H1 (cell line): ENCODE data around the gene ZFYVE19. TPM values are rescaled to one million over a fixed set of nuclear protein-coding genes. Genes with fewer than 3 reads are reported as not detected.
A peak's percentile ranks its signal among the peaks of the same experiment; 100 is the strongest.

Experiments used
- CTCF ChIA-PET: fragments of 300-600 bp; sonication (Branson Sonifier 250); formaldehyde crosslinking; loops from one replicate; lab custom pipeline; 2021; ENCODE audit not compliant: partially characterized antibody; lab: Charles Lee
- POLR2A ChIA-PET: fragments of 300-600 bp; sonication (Branson Sonifier 250); formaldehyde crosslinking; loops from one replicate; lab custom pipeline; 2021; ENCODE audit warnings: inconsistent platforms; ENCODE audit not compliant: partially characterized antibody; lab: Charles Lee
- DNase-seq, 2 experiments: peaks; one replicate each; pipeline versions ENCODE4 v3.0.0 to v3.0.0-alpha.2; 2010 to 2022; ENCODE audit warnings: low spot score in 2 of 2, low read depth in 1 of 2, mixed read lengths in 1 of 2
- FAIRE-seq: peaks from 2 replicates; lab custom pipeline; 2011; peaks lifted over from hg19 to GRCh38; lab: Jason Lieb, UNC
- H2AFZ ChIP-seq: 2 replicates; pipeline ENCODE4 v1.8.1; 2012; ENCODE audit warnings: low read length, inconsistent platforms
- H2AK5ac ChIP-seq: 2 replicates; pipeline ENCODE4 v1.6.1; 2013; ENCODE audit warnings: low read depth, low read length
- H2BK120ac ChIP-seq: replicated peaks from 2 replicates; pipeline ENCODE3; 2013; ENCODE audit warnings: low read depth, low read length, inconsistent platforms
- H2BK12ac ChIP-seq: 2 replicates; pipeline ENCODE4 v1.6.1; 2013; ENCODE audit warnings: low read depth, low read length
- H2BK15ac ChIP-seq: 2 replicates; pipeline ENCODE4 v1.6.1; 2013; ENCODE audit warnings: low read length
- H2BK20ac ChIP-seq: 2 replicates; pipeline ENCODE4 v1.6.1; 2013; ENCODE audit warnings: low read length
- H2BK5ac ChIP-seq: 2 replicates; pipeline ENCODE4 v1.6.1; 2013; ENCODE audit warnings: low read depth, low read length
- H3K14ac ChIP-seq: 2 replicates; pipeline ENCODE4 v1.6.1; 2013; ENCODE audit warnings: inconsistent platforms; ENCODE audit not compliant: insufficient read length
- H3K18ac ChIP-seq: 2 replicates; pipeline ENCODE4 v1.6.1; 2013; ENCODE audit warnings: low read length; ENCODE audit errors: extremely low read depth
- H3K23ac ChIP-seq: 2 replicates; pipeline ENCODE4 v1.6.1; 2013; ENCODE audit warnings: inconsistent platforms; ENCODE audit not compliant: insufficient read length
- H3K23me2 ChIP-seq: 2 replicates; pipeline ENCODE4 v1.6.1; 2013; ENCODE audit warnings: low read depth, low read length
- H3K27ac ChIP-seq: 2 replicates; pipeline ENCODE4 v1.6.1; 2011; ENCODE audit warnings: low read depth, low read length, inconsistent platforms
- H3K27me3 ChIP-seq, 4 experiments: replicated peaks in 1 of 4; 1 replicate in 1 of 4; 2 replicates in 3 of 4; pipeline versions ENCODE4 v1.6.1 to v1.8.1; 2011 to 2013; ENCODE audit warnings: low read length in 3 of 4, mild to moderate bottlenecking in 3 of 4, inconsistent platforms in 2 of 4, mixed read lengths in 2 of 4, moderate library complexity in 1 of 4; ENCODE audit not compliant: control insufficient read depth in 3 of 4, insufficient read depth in 3 of 4; ENCODE audit errors: extremely low read depth in 1 of 4
- H3K36me3 ChIP-seq, 4 experiments: 2 replicates each; pipeline versions ENCODE4 v1.6.1 to v1.8.1; 2011 to 2013; ENCODE audit warnings: mild to moderate bottlenecking in 4 of 4, low read length in 3 of 4, moderate library complexity in 2 of 4, control low read depth in 1 of 4, inconsistent platforms in 1 of 4; ENCODE audit not compliant: insufficient read depth in 4 of 4, control insufficient read depth in 2 of 4
- H3K4ac ChIP-seq: replicated peaks from 2 replicates; pipeline ENCODE3; 2013; ENCODE audit warnings: low read length, low read depth, mixed read lengths, inconsistent platforms; ENCODE audit not compliant: insufficient read length
- H3K4me1 ChIP-seq, 4 experiments: replicated peaks in 1 of 4; 1 replicate in 1 of 4; 2 replicates in 3 of 4; pipeline versions ENCODE4 v1.6.1 to v1.8.1; 2011 to 2013; ENCODE audit warnings: low read length in 3 of 4, inconsistent platforms in 2 of 4, mixed read lengths in 1 of 4; ENCODE audit not compliant: insufficient read depth in 4 of 4, control insufficient read depth in 3 of 4
- H3K4me2 ChIP-seq, 2 experiments: 2 replicates each; pipeline versions ENCODE4 v1.6.1 to v1.8.1; 2011 to 2013; ENCODE audit warnings: low read depth in 2 of 2, low read length in 2 of 2, control low read depth in 1 of 2, inconsistent platforms in 1 of 2, mild to moderate bottlenecking in 1 of 2; ENCODE audit not compliant: insufficient read depth in 1 of 2
- H3K4me3 ChIP-seq, 4 experiments: fragments of 200-600, 300-600 bp in 1 of 4; sonication (generic), shearing (Covaris generic), sonication (Bioruptor Twin) in 1 of 4; 2 replicates each; pipeline versions ENCODE4 v1.5.1 to v1.8.1; 2011 to 2016; ENCODE audit warnings: low read length in 4 of 4, low read depth in 3 of 4, control low read depth in 2 of 4, inconsistent platforms in 2 of 4, mild to moderate bottlenecking in 2 of 4, mixed read lengths in 1 of 4, moderate library complexity in 1 of 4; ENCODE audit not compliant: insufficient read depth in 2 of 4; ENCODE audit errors: extremely low read depth in 1 of 4
- H3K56ac ChIP-seq: replicated peaks from 2 replicates; pipeline ENCODE3; 2013; ENCODE audit warnings: low read depth, mild to moderate bottlenecking, mixed read lengths, low read length, inconsistent platforms; ENCODE audit not compliant: insufficient read length
- H3K79me1 ChIP-seq: 2 replicates; pipeline ENCODE4 v1.6.1; 2013; ENCODE audit warnings: low read depth, low read length, control low read depth
- H3K79me2 ChIP-seq, 2 experiments: 2 replicates each; pipeline versions ENCODE4 v1.6.1 to v1.8.1; 2012 to 2013; ENCODE audit warnings: low read length in 2 of 2, mild to moderate bottlenecking in 2 of 2, inconsistent platforms in 1 of 2; ENCODE audit not compliant: insufficient read depth in 2 of 2, control insufficient read depth in 1 of 2
- H3K9ac ChIP-seq, 4 experiments: replicated peaks in 1 of 4; 1 replicate in 1 of 4; 2 replicates in 3 of 4; pipeline versions ENCODE4 v1.6.1 to v1.8.1; 2011 to 2013; ENCODE audit warnings: low read depth in 3 of 4, low read length in 3 of 4, control low read depth in 2 of 4, mild to moderate bottlenecking in 2 of 4, moderate library complexity in 2 of 4, inconsistent platforms in 1 of 4; ENCODE audit errors: extremely low read depth in 1 of 4
- H3K9me3 ChIP-seq, 2 experiments: 2 replicates each; pipeline versions ENCODE4 v1.6.1 to v1.8.1; 2012 to 2013; ENCODE audit warnings: mild to moderate bottlenecking in 2 of 2, moderate library complexity in 2 of 2, control low read depth in 1 of 2, inconsistent platforms in 1 of 2, low read depth in 1 of 2, low read length in 1 of 2, mixed read lengths in 1 of 2; ENCODE audit not compliant: insufficient read depth in 2 of 2
- H4K20me1 ChIP-seq, 2 experiments: replicated peaks in 1 of 2; 2 replicates each; pipeline versions ENCODE3 to v1.8.1; 2011 to 2013; ENCODE audit warnings: inconsistent platforms in 2 of 2, low read length in 2 of 2, mild to moderate bottlenecking in 1 of 2; ENCODE audit not compliant: insufficient read depth in 2 of 2, control insufficient read depth in 1 of 2
- H4K5ac ChIP-seq: 2 replicates; pipeline ENCODE4 v1.6.1; 2013; ENCODE audit warnings: low read length, low read depth, mixed read lengths, inconsistent platforms; ENCODE audit not compliant: insufficient read length
- H4K8ac ChIP-seq: 2 replicates; pipeline ENCODE4 v1.8.0; 2013; ENCODE audit warnings: mild to moderate bottlenecking, moderate library complexity, low read length, inconsistent platforms; ENCODE audit not compliant: insufficient read depth; ENCODE audit errors: extremely low read depth
- H4K91ac ChIP-seq: replicated peaks from 2 replicates; pipeline ENCODE3; 2013; ENCODE audit warnings: low read length, mixed read lengths, inconsistent platforms; ENCODE audit not compliant: insufficient read length
- ASH2L ChIP-seq: fragments of 200-600, 300-600 bp; sonication (generic); IDR thresholded peaks from one replicate; pipeline ENCODE4 v1.7.1; 2017; ENCODE audit warnings: low read length
- BACH1 ChIP-seq: IDR thresholded peaks from 2 replicates; pipeline ENCODE4 v1.6.1; 2012; ENCODE audit warnings: low read length, improper control_type of control experiment
- CBX5 ChIP-seq: fragments of 300-800, 300-1000 bp; sonication (generic); IDR thresholded peaks from 2 replicates; pipeline ENCODE4 v1.7.1; 2016; ENCODE audit warnings: antibody characterized with exemption, low read length, low read depth
- HDAC6 ChIP-seq: IDR thresholded peaks from one replicate; pipeline ENCODE4 v1.7.1; 2012; ENCODE audit warnings: low read depth, mild to moderate bottlenecking, inconsistent platforms, low read length, moderate library complexity
- JUND ChIP-seq: IDR thresholded peaks from 2 replicates; pipeline ENCODE4 v1.6.1; 2011; ENCODE audit warnings: mild to moderate bottlenecking, improper control_type of control experiment, low read length
- KDM5A ChIP-seq: fragments of 200-600 bp; IDR thresholded peaks from 2 replicates; pipeline ENCODE4 v1.7.1; 2012; ENCODE audit warnings: mild to moderate bottlenecking, low read length, inconsistent platforms, mixed read lengths
- POLR2A ChIP-seq, 2 experiments: IDR thresholded peaks; 1 replicate in 1 of 2; 2 replicates in 1 of 2; pipeline ENCODE4 v1.6.1; 2011; ENCODE audit warnings: low read depth in 2 of 2, low read length in 2 of 2, mild to moderate bottlenecking in 2 of 2; ENCODE audit errors: control extremely low read depth in 1 of 2
- POLR2AphosphoS5 ChIP-seq: IDR thresholded peaks from 2 replicates; pipeline ENCODE4 v1.6.1; 2011; ENCODE audit warnings: low read depth, low read length
- POU5F1 ChIP-seq: IDR thresholded peaks from 2 replicates; pipeline ENCODE4 v1.6.1; 2011; ENCODE audit warnings: low read depth, mild to moderate bottlenecking, low read length, moderate library complexity
- RXRA ChIP-seq: IDR thresholded peaks from 2 replicates; pipeline ENCODE4 v1.6.1; 2011; ENCODE audit warnings: low read depth, mild to moderate bottlenecking, low read length, moderate library complexity; ENCODE audit not compliant: insufficient read depth
- SIRT6 ChIP-seq: IDR thresholded peaks from one replicate; pipeline ENCODE4 v1.7.1; 2012; ENCODE audit warnings: low read length, inconsistent platforms
- WGBS, 2 experiments: shearing (Covaris generic) in 1 of 2; methylation state at CpG; one replicate each; pipeline versions ENCODE4 v1.1.6 to v1.1.7; 2013 to 2015; ENCODE audit warnings: low lambda C conversion rate in 2 of 2, mixed read lengths in 2 of 2, inconsistent platforms in 1 of 2, low coverage in 1 of 2, missing lambda C conversion rate in 1 of 2; ENCODE audit not compliant: insufficient replicate concordance in 2 of 2, insufficient coverage in 1 of 2, insufficient read length in 1 of 2; ENCODE audit errors: extremely low coverage in 1 of 2, missing lambda C conversion rate in 1 of 2; 5-methylcytosine and 5-hydroxymethylcytosine counted together
- polyA plus RNA-seq, 7 experiments: library from polyadenylated mRNA; depleted of rRNA in 3 of 7; stranded (reverse) in 5 of 7; unstranded in 2 of 7; fragments of >200 nt in 5 of 7; fragments of 200-250 nt in 2 of 7; gene quantifications; 1 replicate in 5 of 7; 2 replicates in 1 of 7; 4 replicates in 1 of 7; pipeline versions ENCODE4 v1.2.1 to v1.2.3, GENCODE V29; 2011 to 2013; ENCODE audit warnings: missing spikeins in 2 of 7, mixed read lengths in 2 of 7
- total RNA-seq: library from RNA; stranded (reverse); fragmentation: NEBNext Ultra II Directional; extraction: Animal tissue kit (Norgen Biotek cat#: 25700); gene quantifications from 2 replicates; pipeline ENCODE4 v1.2.1, GENCODE V29; 2021
- TF ChIP-seq, protein P1 (sequence below): IDR thresholded peaks from 2 replicates; pipeline ENCODE4 v1.6.1; 2012; ENCODE audit warnings: inconsistent platforms

ZFYVE19 gene
- total and polyA plus RNA-seq, 2 of the 8 experiments (the other 6 are each of a cell fraction or from before 2014, with no cell fraction given) = 11.2 to 21.8 TPM

DNA sequence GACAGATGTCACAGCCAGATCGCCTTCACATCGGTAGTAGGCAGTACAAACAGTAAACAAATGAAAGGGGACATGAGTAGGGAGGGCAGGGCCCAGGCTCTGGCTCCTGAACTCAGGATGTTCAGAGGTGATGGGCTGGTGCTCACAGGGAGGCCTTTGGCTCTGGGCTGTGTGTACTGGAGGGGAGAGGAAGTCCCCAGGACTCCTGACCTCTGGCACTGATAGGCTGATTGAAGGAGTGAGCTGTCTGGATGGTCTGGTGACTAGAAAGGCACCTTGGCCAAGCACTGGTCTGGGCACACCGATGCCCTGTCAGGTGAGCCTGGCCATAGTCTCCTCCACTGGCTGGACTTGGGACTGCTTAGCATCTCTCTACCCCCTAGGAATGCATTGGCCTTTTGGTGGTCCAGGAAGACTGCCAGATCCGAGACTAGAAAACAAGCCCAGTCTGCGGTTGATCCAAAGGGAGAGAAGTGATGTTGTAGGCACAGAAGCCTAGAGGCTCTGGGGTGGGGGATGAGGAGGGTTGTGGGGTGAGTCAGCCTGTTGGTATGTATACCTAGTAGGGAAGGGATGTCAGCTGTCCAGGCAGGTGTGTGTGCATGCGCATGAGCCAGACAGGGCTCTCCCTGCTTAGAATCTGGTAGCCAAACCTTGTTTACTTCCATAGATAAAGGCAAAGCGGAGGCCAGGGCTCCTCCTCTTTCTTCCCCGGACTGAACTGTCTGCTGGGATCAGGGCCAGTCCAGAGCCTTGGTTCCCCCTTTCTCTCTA, 38.8 kb downstream of the ZFYVE19 start:
- Histone ChIP-seq H3K36me3 (peaks cover 1 to 23% (median 3%) of the 10 kb centered on the region in 4 experiments; a peak in 6 of 8 replicates), H4K5ac (no peak overlapping the region), H3K23ac (no peak overlapping the region), H2AFZ (no peak overlapping the region), H2BK5ac (peak overlapping the region; percentile 22), H3K79me1 (peaks cover 24% of the 10 kb centered on the region), H3K9ac (peak overlapping the region in 1 of 4 experiments; percentile 16; a peak in 2 of 7 replicates), H3K4ac (no peak overlapping the region), H2BK20ac (no peak overlapping the region), H3K18ac (no peak overlapping the region), H3K23me2 (peaks cover 13% of the 10 kb centered on the region), H3K4me1 (peaks cover 0 to 26% (median 15%) of the 10 kb centered on the region in 4 experiments; a peak in 6 of 7 replicates), H3K14ac (no peak overlapping the region), H2BK120ac (no peak overlapping the region), H2BK15ac (no peak overlapping the region), H3K4me2 (peak overlapping the region; percentile 85 to 96), H3K4me3 (peak overlapping the region; percentile 16 to 88 (median 74); a peak in 7 of 8 replicates), H3K27me3 (peaks cover 0 to 2% (median 0%) of the 10 kb centered on the region in 4 experiments; a peak in 1 of 7 replicates), H3K9me3 (no peaks in the 10 kb centered on the region), H2BK12ac (peak overlapping the region; percentile 35; the same call in 1 of the 2 replicates), H4K20me1 (peaks cover 7 to 20% of the 10 kb centered on the region in 2 experiments), H4K91ac (no peak overlapping the region), H3K79me2 (peaks cover 0 to 52% of the 10 kb centered on the region in 2 experiments; a peak in 3 of 4 replicates), H4K8ac (no peak overlapping the region), H3K56ac (no peak overlapping the region), H2AK5ac (peak overlapping the region; percentile 91; the same call in 1 of the 2 replicates), H3K27ac (no peak overlapping the region)
- POLR2A ChIA-PET = interaction anchor here (0.5 to 2.8 kb wide), 8 partner anchors 12 to 181 kb away, joined by 3 to 17 read pairs (median 5); partner anchors contain the start of genes DNAJC17 and GCHFR
- no peak for DNase-seq
- no peak for FAIRE-seq
- WGBS, 2 experiments = 87% methylated on average over 8 of the region's 8 CpGs; no CpG with 5 or more reads in 1 of the 2 experiments
- CTCF ChIA-PET = interaction anchor here (0.8 to 14.5 kb wide), 9 partner anchors 11 to 190 kb away, joined by 3 to 157 read pairs (median 5); partner anchors contain the start of gene RHOV
- TF ChIP-seq ASH2L (no peak), POLR2A (IDR thresholded peaks at IDR 0.05; ENCODE audit: control extremely low read depth in 1 of 2, low read depth in 2 of 2, low read length in 2 of 2) (peak in 1 of 2 experiments; percentile 53; a peak in 2 of 3 replicates), KDM5A (no peak), JUND (peak; percentile 86), BACH1 (no peak), SIRT6 (no peak), POU5F1 (no peak), HDAC6 (no peak), RXRA (no peak), CBX5 (no peak), POLR2AphosphoS5 (no peak)
- TF ChIP-seq, protein P1, sequence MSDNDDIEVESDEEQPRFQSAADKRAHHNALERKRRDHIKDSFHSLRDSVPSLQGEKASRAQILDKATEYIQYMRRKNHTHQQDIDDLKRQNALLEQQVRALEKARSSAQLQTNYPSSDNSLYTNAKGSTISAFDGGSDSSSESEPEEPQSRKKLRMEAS = no peak
